ENCODE data around the gene KLHL1. TPM values are rescaled to one million over a fixed set of nuclear protein-coding genes. Genes with fewer than 3 reads are reported as not detected.

Gene KLHL1
- total RNA-seq, 2 experiments from 2014 or later: not detected

GRCh38 chr13:69809152-69809551, 299.1 kb downstream of the KLHL1 start:
- intact Hi-C loops (cut with micrococcal nuclease): no loop called here
- no peak overlapping the region for H3K4me3 Mint-ChIP-seq
- ChIA-PET POLR2A (no interaction called here), CTCF (no interaction called here)
- no peaks in the 10 kb centered on the region for H3K36me3 Mint-ChIP-seq
- peaks cover 16% of the 10 kb centered on the region for H3K9me3 Mint-ChIP-seq
- no peak overlapping the region for H3K27ac Mint-ChIP-seq
- DNase-seq: no peak
- H3K4me1 Mint-ChIP-seq (ENCODE audit: low read depth): no peaks in the 10 kb centered on the region
- no peaks in the 10 kb centered on the region for H3K27me3 Mint-ChIP-seq

GRCh38 chr13:69796256-69796655, 312.0 kb downstream of the KLHL1 start:
- Mint-ChIP-seq H3K27ac (no peak overlapping the region), H3K36me3 (no peaks in the 10 kb centered on the region), H3K27me3 (no peaks in the 10 kb centered on the region), H3K4me3 (no peak overlapping the region), H3K4me1 (ENCODE audit: low read depth) (no peaks in the 10 kb centered on the region), H3K9me3 (peaks cover 8% of the 10 kb centered on the region)
- POLR2A ChIA-PET: no interaction called here
- CTCF ChIA-PET: no interaction called here
- intact Hi-C loops (cut with micrococcal nuclease): no loop called here
- no peak for DNase-seq

- Mint-ChIP-seq H3K9me3 (peaks cover 6% of the 10 kb centered on the region), H3K27ac (no peak overlapping the region), H3K4me1 (ENCODE audit: low read depth) (no peaks in the 10 kb centered on the region), H3K27me3 (no peaks in the 10 kb centered on the region), H3K4me3 (no peak overlapping the region), H3K36me3 (no peaks in the 10 kb centered on the region)
- intact Hi-C loops (cut with micrococcal nuclease): no loop called here
- CTCF ChIA-PET: no interaction called here
- no peak for DNase-seq
- POLR2A ChIA-PET: no interaction called here
These were observed 314.3 kb downstream of the KLHL1 start for GRCh38 chr13:69793783-69794453.

- H3K9me3 Mint-ChIP-seq: peaks cover 9% of the 10 kb centered on the region
- no peaks in the 10 kb centered on the region for H3K4me1 Mint-ChIP-seq (ENCODE audit: low read depth)
- H3K27ac Mint-ChIP-seq: no peak overlapping the region
- no peak overlapping the region for H3K4me3 Mint-ChIP-seq
- ChIA-PET POLR2A (no interaction called here), CTCF (no interaction called here)
- no peak for DNase-seq
- H3K36me3 Mint-ChIP-seq: no peaks in the 10 kb centered on the region
- H3K27me3 Mint-ChIP-seq: no peaks in the 10 kb centered on the region
- intact Hi-C loops (cut with micrococcal nuclease): no loop called here
These were observed 331.3 kb downstream of the KLHL1 start for GRCh38 chr13:69776937-69777336.

- H3K9me3 Mint-ChIP-seq: peaks cover 8% of the 10 kb centered on the region
- H3K27me3 Mint-ChIP-seq: no peaks in the 10 kb centered on the region
- H3K36me3 Mint-ChIP-seq: no peaks in the 10 kb centered on the region
- CTCF ChIA-PET: no interaction called here
- no peak overlapping the region for H3K27ac Mint-ChIP-seq
- POLR2A ChIA-PET: no interaction called here
- no peaks in the 10 kb centered on the region for H3K4me1 Mint-ChIP-seq (ENCODE audit: low read depth)
- intact Hi-C loops (cut with micrococcal nuclease): no loop called here
- no peak for DNase-seq
- H3K4me3 Mint-ChIP-seq: no peak overlapping the region
These were observed 338.6 kb downstream of the KLHL1 start for GRCh38 chr13:69769608-69770007.

- POLR2A ChIA-PET: no interaction called here
- intact Hi-C loops (cut with micrococcal nuclease): no loop called here
- CTCF ChIA-PET: no interaction called here
- H3K4me3 Mint-ChIP-seq: no peak overlapping the region
- no peaks in the 10 kb centered on the region for H3K27me3 Mint-ChIP-seq
- DNase-seq: no peak
- H3K4me1 Mint-ChIP-seq (ENCODE audit: low read depth): no peaks in the 10 kb centered on the region
- H3K9me3 Mint-ChIP-seq: peaks cover 4% of the 10 kb centered on the region
- H3K27ac Mint-ChIP-seq: no peak overlapping the region
- no peaks in the 10 kb centered on the region for H3K36me3 Mint-ChIP-seq
These were observed 346.7 kb downstream of the KLHL1 start for GRCh38 chr13:69761581-69761980.

GRCh38 chr13:69755101-69755500, 353.2 kb downstream of the KLHL1 start:
- Mint-ChIP-seq H3K36me3 (no peaks in the 10 kb centered on the region), H3K4me3 (no peak overlapping the region), H3K9me3 (peaks cover 4% of the 10 kb centered on the region), H3K27me3 (no peaks in the 10 kb centered on the region), H3K4me1 (ENCODE audit: low read depth) (no peaks in the 10 kb centered on the region), H3K27ac (no peak overlapping the region)
- no peak for DNase-seq
- CTCF ChIA-PET: no interaction called here
- POLR2A ChIA-PET: no interaction called here
- intact Hi-C loops (cut with micrococcal nuclease): no loop called here

- no peak overlapping the region for H3K4me3 Mint-ChIP-seq
- ChIA-PET POLR2A (no interaction called here), CTCF (no interaction called here)
- no peaks in the 10 kb centered on the region for H3K9me3 Mint-ChIP-seq
- H3K4me1 Mint-ChIP-seq (ENCODE audit: low read depth): no peaks in the 10 kb centered on the region
- H3K27me3 Mint-ChIP-seq: no peaks in the 10 kb centered on the region
- intact Hi-C loops (cut with micrococcal nuclease): no loop called here
- no peak overlapping the region for H3K27ac Mint-ChIP-seq
- no peaks in the 10 kb centered on the region for H3K36me3 Mint-ChIP-seq
- DNase-seq: no peak
These were observed 357.0 kb downstream of the KLHL1 start for GRCh38 chr13:69751259-69751658.

GRCh38 chr13:69737129-69737935, 370.9 kb downstream of the KLHL1 start:
- Mint-ChIP-seq H3K36me3 (peaks cover 1% of the 10 kb centered on the region), H3K4me1 (ENCODE audit: low read depth) (no peaks in the 10 kb centered on the region), H3K27me3 (no peaks in the 10 kb centered on the region), H3K4me3 (no peak overlapping the region), H3K27ac (no peak overlapping the region), H3K9me3 (peaks cover 7% of the 10 kb centered on the region)
- intact Hi-C loops (cut with micrococcal nuclease): no loop called here
- no peak for DNase-seq
- POLR2A ChIA-PET: no interaction called here
- CTCF ChIA-PET: no interaction called here

GRCh38 chr13:69721631-69722030, 386.6 kb downstream of the KLHL1 start:
- H3K27me3 Mint-ChIP-seq: no peaks in the 10 kb centered on the region
- DNase-seq: no peak
- H3K9me3 Mint-ChIP-seq: peaks cover 9% of the 10 kb centered on the region
- no peak overlapping the region for H3K27ac Mint-ChIP-seq
- H3K36me3 Mint-ChIP-seq: no peaks in the 10 kb centered on the region
- intact Hi-C loops (cut with micrococcal nuclease): no loop called here
- ChIA-PET POLR2A (no interaction called here), CTCF (no interaction called here)
- no peak overlapping the region for H3K4me3 Mint-ChIP-seq
- no peaks in the 10 kb centered on the region for H3K4me1 Mint-ChIP-seq (ENCODE audit: low read depth)

GRCh38 chr13:69720278-69720983, 387.8 kb downstream of the KLHL1 start:
- H3K36me3 Mint-ChIP-seq: no peaks in the 10 kb centered on the region
- CTCF ChIA-PET: no interaction called here
- DNase-seq: no peak

GRCh38 chr13:69706807-69707206, 401.4 kb downstream of the KLHL1 start:
- Mint-ChIP-seq H3K9me3 (peaks cover 6% of the 10 kb centered on the region), H3K27me3 (no peaks in the 10 kb centered on the region), H3K36me3 (no peaks in the 10 kb centered on the region), H3K4me3 (no peak overlapping the region), H3K4me1 (ENCODE audit: low read depth) (no peaks in the 10 kb centered on the region), H3K27ac (no peak overlapping the region)
- intact Hi-C loops (cut with micrococcal nuclease): no loop called here
- DNase-seq: no peak
- POLR2A ChIA-PET: no interaction called here
- CTCF ChIA-PET: no interaction called here

More at GRCh38 chr13:69720278-69720983, 387.8 kb downstream of the KLHL1 start:
- no peak overlapping the region for H3K4me3 Mint-ChIP-seq
- H3K27me3 Mint-ChIP-seq: no peaks in the 10 kb centered on the region
- peaks cover 11% of the 10 kb centered on the region for H3K9me3 Mint-ChIP-seq
- H3K27ac Mint-ChIP-seq: no peak overlapping the region
- intact Hi-C loops (cut with micrococcal nuclease): no loop called here
- POLR2A ChIA-PET: no interaction called here
- no peaks in the 10 kb centered on the region for H3K4me1 Mint-ChIP-seq (ENCODE audit: low read depth)

GRCh38 chr13:69704311-69704710, 403.9 kb downstream of the KLHL1 start:
- DNase-seq: no peak
- ChIA-PET CTCF (no interaction called here), POLR2A (no interaction called here)
- no peak overlapping the region for H3K4me3 Mint-ChIP-seq
- no peaks in the 10 kb centered on the region for H3K27me3 Mint-ChIP-seq
- intact Hi-C loops (cut with micrococcal nuclease): no loop called here
- H3K4me1 Mint-ChIP-seq (ENCODE audit: low read depth): no peaks in the 10 kb centered on the region
- no peak overlapping the region for H3K27ac Mint-ChIP-seq
- no peaks in the 10 kb centered on the region for H3K36me3 Mint-ChIP-seq
- peaks cover 10% of the 10 kb centered on the region for H3K9me3 Mint-ChIP-seq

All from activated CD4-positive, alpha-beta memory T cell treated with anti-CD3 and anti-CD28 coated beads for 36 hours (primary cell).